ENCODE results near the gene SAPCD2.

GRCh38 chr9:137032858-137033257 lies 37.5 kb downstream of the SAPCD2 start:
- TF ChIP-seq POLR2A (IDR thresholded peaks at IDR 0.05; ENCODE audit: low read depth, low read length) = no peak
- TF ChIP-seq POLR2AphosphoS5 (IDR thresholded peaks at IDR 0.05; ENCODE audit: low read depth, low read length) = no peak
- no peak for TF ChIP-seq PAX5 (IDR thresholded peaks at IDR 0.05; ENCODE audit: insufficient read depth, low read length, severe bottlenecking)
- no peak for TF ChIP-seq SPI1 (IDR thresholded peaks at IDR 0.05; ENCODE audit: low read depth, low read length)
- TF ChIP-seq TAF1 (IDR thresholded peaks at IDR 0.05; ENCODE audit: low read depth, low read length) = no peak
- no peak for TF ChIP-seq POU2F2 (IDR thresholded peaks at IDR 0.05; ENCODE audit: low read depth, low read length)

All from GM12891 (cell line).